ENCODE results near the gene GPATCH8. TPM values are rescaled to one million over a fixed set of nuclear protein-coding genes. Genes with fewer than 3 reads are reported as not detected.

Gene GPATCH8
- total and polyA plus RNA-seq, 8 donors: 5.2 to 58.2 (median 19.5) TPM

DNA sequence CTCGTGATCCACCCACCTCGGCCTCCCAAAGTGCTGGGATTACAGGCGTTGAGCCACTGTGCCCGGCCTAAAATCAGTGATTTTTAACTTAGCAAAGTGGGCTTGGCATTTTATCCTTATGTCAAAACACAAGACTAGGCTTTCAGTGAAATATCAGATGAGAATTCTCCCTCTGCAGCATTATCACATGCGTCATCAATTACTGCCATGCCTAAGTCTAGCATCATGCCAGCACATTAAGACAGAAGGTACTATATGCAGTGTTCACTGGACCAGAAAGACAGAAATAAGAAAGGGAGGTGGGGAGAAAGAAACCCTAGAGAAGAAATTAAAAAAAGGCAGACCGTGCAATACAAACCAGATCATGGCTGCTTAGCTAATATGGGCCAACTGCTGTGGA is 29.8 kb downstream of the GPATCH8 start:
- no peak overlapping the region for H3K4me3 ChIP-seq
- H3K36me3 ChIP-seq: peaks cover 0 to 31% (median 17%) of the 10 kb centered on the region in 4 donors
- no peaks in the 10 kb centered on the region for H3K27me3 ChIP-seq
- peaks cover 0 to 28% (median 11%) of the 10 kb centered on the region in 4 donors for H3K4me1 ChIP-seq
- no peaks in the 10 kb centered on the region for H3K9me3 ChIP-seq
- 95 to 98% (median 96%) methylated on average over 6 of the region's 6 CpGs for WGBS, 5 donors
- TF ChIP-seq POLR2AphosphoS5 (IDR thresholded peaks at IDR 0.05) (no peak), EP300 (IDR thresholded peaks at IDR 0.05) (no peak), POLR2A (IDR thresholded peaks at IDR 0.05) (no peak)
- TF ChIP-seq, protein P1, sequence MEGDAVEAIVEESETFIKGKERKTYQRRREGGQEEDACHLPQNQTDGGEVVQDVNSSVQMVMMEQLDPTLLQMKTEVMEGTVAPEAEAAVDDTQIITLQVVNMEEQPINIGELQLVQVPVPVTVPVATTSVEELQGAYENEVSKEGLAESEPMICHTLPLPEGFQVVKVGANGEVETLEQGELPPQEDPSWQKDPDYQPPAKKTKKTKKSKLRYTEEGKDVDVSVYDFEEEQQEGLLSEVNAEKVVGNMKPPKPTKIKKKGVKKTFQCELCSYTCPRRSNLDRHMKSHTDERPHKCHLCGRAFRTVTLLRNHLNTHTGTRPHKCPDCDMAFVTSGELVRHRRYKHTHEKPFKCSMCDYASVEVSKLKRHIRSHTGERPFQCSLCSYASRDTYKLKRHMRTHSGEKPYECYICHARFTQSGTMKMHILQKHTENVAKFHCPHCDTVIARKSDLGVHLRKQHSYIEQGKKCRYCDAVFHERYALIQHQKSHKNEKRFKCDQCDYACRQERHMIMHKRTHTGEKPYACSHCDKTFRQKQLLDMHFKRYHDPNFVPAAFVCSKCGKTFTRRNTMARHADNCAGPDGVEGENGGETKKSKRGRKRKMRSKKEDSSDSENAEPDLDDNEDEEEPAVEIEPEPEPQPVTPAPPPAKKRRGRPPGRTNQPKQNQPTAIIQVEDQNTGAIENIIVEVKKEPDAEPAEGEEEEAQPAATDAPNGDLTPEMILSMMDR (IDR thresholded peaks at IDR 0.05): no peak
- H3K27ac ChIP-seq: no peak overlapping the region
- intact Hi-C loops (cut with DNase I; ENCODE audit: low total_unique reads): no loop called here
- no peak for DNase-seq

GRCh38 chr17:44469676-44470075 is 33.5 kb downstream of the GPATCH8 start:
- WGBS, 5 donors: 90 to 100% (median 96%) methylated on average over 2 of the region's 2 CpGs
- intact Hi-C loops (cut with DNase I; ENCODE audit: low total_unique reads): no loop called here
- no peak overlapping the region for H3K4me3 ChIP-seq
- no peak overlapping the region for H3K27ac ChIP-seq
- peaks cover 0 to 25% (median 17%) of the 10 kb centered on the region in 4 donors for H3K36me3 ChIP-seq
- peaks cover 3 to 54% (median 25%) of the 10 kb centered on the region in 4 donors for H3K4me1 ChIP-seq
- no peak for DNase-seq
- H3K27me3 ChIP-seq: no peaks in the 10 kb centered on the region
- TF ChIP-seq POLR2A (IDR thresholded peaks at IDR 0.05): no peak
- TF ChIP-seq POLR2AphosphoS5 (IDR thresholded peaks at IDR 0.05): no peak
- TF ChIP-seq, protein P1 (IDR thresholded peaks at IDR 0.05): no peak
- no peak for TF ChIP-seq EP300 (IDR thresholded peaks at IDR 0.05)
- no peaks in the 10 kb centered on the region for H3K9me3 ChIP-seq

DNA sequence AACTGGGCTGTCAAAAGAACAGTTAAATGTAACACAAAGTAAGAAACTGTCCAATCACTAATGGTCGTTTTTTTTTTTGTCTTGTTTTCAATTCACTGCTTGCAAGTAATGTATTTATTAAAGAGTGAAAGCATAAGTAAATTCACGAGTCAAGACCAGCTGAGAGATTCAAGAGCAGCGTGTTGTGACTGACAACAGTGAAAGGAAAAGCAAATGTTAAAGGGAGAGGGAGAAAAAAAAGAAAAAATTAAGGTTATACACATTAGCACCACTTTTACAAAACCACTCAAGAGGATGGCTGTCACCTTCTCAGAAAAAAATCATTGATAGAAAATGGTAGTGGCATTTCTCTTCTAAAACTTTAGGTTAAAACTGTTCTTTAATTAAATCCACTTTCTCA is 36.1 kb downstream of the GPATCH8 start:
- no peak overlapping the region for H3K27ac ChIP-seq
- H3K36me3 ChIP-seq: peaks cover 0 to 19% (median 13%) of the 10 kb centered on the region in 4 donors
- 14 to 23% (median 16%) methylated on average over 3 of the region's 3 CpGs for WGBS, 5 donors
- TF ChIP-seq EP300 (IDR thresholded peaks at IDR 0.05): no peak
- no peak for TF ChIP-seq POLR2AphosphoS5 (IDR thresholded peaks at IDR 0.05)
- no peak for TF ChIP-seq POLR2A (IDR thresholded peaks at IDR 0.05)
- TF ChIP-seq, protein P1 (IDR thresholded peaks at IDR 0.05): no peak
- no peaks in the 10 kb centered on the region for H3K9me3 ChIP-seq
- H3K4me3 ChIP-seq: no peak overlapping the region
- H3K27me3 ChIP-seq: no peaks in the 10 kb centered on the region
- intact Hi-C loops (cut with DNase I; ENCODE audit: low total_unique reads): no loop called here
- peaks cover 3 to 63% (median 29%) of the 10 kb centered on the region in 4 donors for H3K4me1 ChIP-seq
- DNase-seq: no peak

DNA sequence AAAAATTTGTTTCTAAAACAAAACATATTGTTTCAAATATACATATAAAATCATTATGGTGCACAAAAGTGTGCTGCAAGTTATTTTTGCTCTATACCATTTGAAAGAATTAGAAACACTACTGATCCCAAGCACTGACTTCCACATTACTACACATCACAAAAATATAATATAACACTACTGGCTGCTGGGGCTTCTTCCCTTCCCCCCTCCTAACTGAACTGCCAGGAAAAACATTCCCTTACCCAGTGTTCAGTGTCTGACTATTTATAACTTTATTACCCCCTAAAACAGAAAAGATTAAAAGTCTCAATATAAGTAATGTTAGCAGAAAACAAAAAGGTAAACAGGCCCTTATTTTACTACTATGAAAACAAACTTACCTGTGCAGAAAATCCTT is 36.9 kb downstream of the GPATCH8 start:
- H3K4me1 ChIP-seq: peaks cover 0 to 56% (median 24%) of the 10 kb centered on the region in 4 donors
- no peak for DNase-seq
- no peaks in the 10 kb centered on the region for H3K27me3 ChIP-seq
- H3K9me3 ChIP-seq: no peaks in the 10 kb centered on the region
- TF ChIP-seq, protein P1 (IDR thresholded peaks at IDR 0.05): no peak
- no peak for TF ChIP-seq EP300 (IDR thresholded peaks at IDR 0.05)
- TF ChIP-seq POLR2A (IDR thresholded peaks at IDR 0.05): no peak
- TF ChIP-seq POLR2AphosphoS5 (IDR thresholded peaks at IDR 0.05): no peak
- no peak overlapping the region for H3K27ac ChIP-seq
- intact Hi-C loops (cut with DNase I; ENCODE audit: low total_unique reads): no loop called here
- H3K4me3 ChIP-seq: no peak overlapping the region
- H3K36me3 ChIP-seq: peaks cover 0 to 26% (median 20%) of the 10 kb centered on the region in 4 donors
